OCI-LY7 (cell line): ENCODE data around the gene ENOX1. TPM values are rescaled to one million over a fixed set of nuclear protein-coding genes. Genes with fewer than 3 reads are reported as not detected.

Experiments
- BruUV-seq: library from RNA; stranded (reverse); fragments of 400-500 nt; replicated peaks from 2 replicates; lab custom pipeline; 2021; lab: Mats Ljungman, UMichigan
- CTCF ChIA-PET: fragments of 300-600 bp; sonication (Branson Sonifier 250); formaldehyde crosslinking; loops from one replicate; lab custom pipeline; 2022; ENCODE audit warnings: antibody characterized with exemption; ENCODE audit not compliant: unreplicated experiment; lab: Charles Lee
- POLR2A ChIA-PET: fragments of 300-600 bp; sonication (Branson Sonifier 250); formaldehyde crosslinking; loops from one replicate; lab custom pipeline; 2022; ENCODE audit warnings: antibody characterized with exemption; lab: Charles Lee
- DNase-seq: peaks from one replicate; pipeline ENCODE4 v3.0.0-alpha.2; 2015; ENCODE audit warnings: low spot score
- H2AFZ ChIP-seq: fragments of 200-600 bp; sonication (generic), shearing (Covaris generic); 2 replicates; pipeline ENCODE4 v1.6.1; 2014; ENCODE audit warnings: mild to moderate bottlenecking, antibody characterized with exemption, low read length, moderate library complexity
- H3K27ac ChIP-seq: fragments of 200-600 bp; sonication (generic); 2 replicates; pipeline ENCODE4 v1.5.1; 2014; ENCODE audit warnings: mixed run types, low read depth, mild to moderate bottlenecking, moderate library complexity, low read length, inconsistent platforms; ENCODE audit not compliant: poor library complexity, severe bottlenecking
- H3K36me3 ChIP-seq: fragments of 200-600 bp; sonication (generic); 2 replicates; pipeline ENCODE4 v1.6.1; 2014; ENCODE audit warnings: mild to moderate bottlenecking, antibody characterized with exemption, low read length, moderate library complexity, mixed read lengths; ENCODE audit not compliant: insufficient read depth
- H3K4me1 ChIP-seq: fragments of 200-600 bp; sonication (generic); 2 replicates; pipeline ENCODE4 v1.5.1; 2014; ENCODE audit warnings: mild to moderate bottlenecking, low read length; ENCODE audit not compliant: insufficient read depth, poor library complexity, severe bottlenecking
- H3K4me2 ChIP-seq: fragments of 200-600 bp; sonication (generic); 2 replicates; pipeline ENCODE4 v1.6.1; 2014; ENCODE audit warnings: mild to moderate bottlenecking, low read length
- H3K4me3 ChIP-seq: fragments of 200-600 bp; sonication (generic); 2 replicates; pipeline ENCODE4 v1.5.1; 2014; ENCODE audit warnings: mild to moderate bottlenecking, low read depth, low read length; ENCODE audit not compliant: poor library complexity, severe bottlenecking
- H3K79me2 ChIP-seq: fragments of 200-600 bp; sonication (generic); 2 replicates; pipeline ENCODE4 v1.6.1; 2016; ENCODE audit warnings: low read depth, mild to moderate bottlenecking, low read length, moderate library complexity, mixed read lengths; ENCODE audit not compliant: insufficient read depth
- H3K9me2 ChIP-seq: fragments of 200-600 bp; sonication (generic); 2 replicates; pipeline ENCODE4 v1.6.1; 2016; ENCODE audit warnings: mild to moderate bottlenecking, low read length, mixed read lengths; ENCODE audit not compliant: insufficient read depth
- H3K9me3 ChIP-seq: fragments of 200-600 bp; sonication (generic); 2 replicates; pipeline ENCODE4 v1.6.1; 2014; ENCODE audit warnings: mild to moderate bottlenecking, mixed run types, low read length, mixed read lengths
- H4K20me1 ChIP-seq: fragments of 200-600 bp; sonication (generic); 2 replicates; pipeline ENCODE4 v1.6.1; 2014; ENCODE audit warnings: mild to moderate bottlenecking, antibody characterized with exemption, low read length, moderate library complexity, mixed read lengths; ENCODE audit not compliant: insufficient read depth
- EZH2phosphoT487 ChIP-seq: fragments of 200-600 bp; sonication (generic); IDR thresholded peaks from 2 replicates; pipeline ENCODE4 v1.6.1; 2018; ENCODE audit warnings: low read depth, borderline replicate concordance, mild to moderate bottlenecking, mixed run types, antibody characterized with exemption, low read length, moderate library complexity, mixed read lengths
- intact Hi-C: fragments of 100-400 bp; cut with micrococcal nuclease; formaldehyde crosslinking; loops from one replicate; pipeline ENCODE4 v1.10.0; 2022; ENCODE audit not compliant: unreplicated experiment
- total RNA-seq, 2 experiments: library from RNA; depleted of rRNA in 1 of 2; stranded (reverse); fragments of >200 nt in 1 of 2; shearing (Covaris generic) in 1 of 2; gene quantifications; 2 replicates each; pipeline ENCODE4 v1.2.3, GENCODE V29; 2014 to 2022
- TF ChIP-seq, protein P1 (sequence below): fragments of 200-600 bp; sonication (generic); conservative IDR thresholded peaks from 2 replicates; pipeline ENCODE4 v1.5.1; 2014; ENCODE audit warnings: mild to moderate bottlenecking, antibody characterized with exemption, low read length, moderate library complexity, mixed read lengths

The ENOX1 gene
- total RNA-seq, 2 experiments from 2014 or later = 0.03 TPM; not detected in 1

DNA sequence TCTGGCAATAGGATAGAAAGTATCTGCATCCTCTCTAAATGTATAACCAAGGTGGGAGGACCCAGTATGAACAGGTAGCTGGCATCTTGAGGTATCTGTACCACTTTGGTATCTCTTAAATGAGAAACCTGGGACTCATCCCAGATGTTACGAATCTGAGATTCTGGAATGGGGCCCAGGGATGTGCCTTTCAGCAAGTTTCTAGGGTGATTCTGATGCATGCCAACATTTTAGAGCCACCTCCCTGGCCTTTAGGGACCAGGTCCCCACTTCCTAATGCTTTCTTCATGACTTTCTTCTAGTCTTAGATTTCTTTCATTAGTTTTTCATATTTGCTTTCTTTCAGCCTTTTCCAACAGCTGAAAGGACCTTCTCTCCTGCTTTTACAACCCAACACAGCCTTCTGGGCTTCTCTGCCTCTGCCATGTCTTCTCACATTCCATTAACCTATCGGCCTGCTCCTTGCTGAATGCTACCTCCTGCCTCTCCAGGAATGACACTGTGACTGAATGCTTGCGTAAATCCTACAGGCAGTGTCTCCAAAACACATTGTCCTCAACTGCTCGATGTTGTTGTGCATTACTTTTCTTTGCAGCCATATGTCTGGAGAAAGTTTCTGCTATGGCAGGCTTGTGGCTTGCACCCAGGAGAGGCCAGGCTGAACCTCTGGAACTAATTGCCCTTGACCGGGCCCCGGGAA, 479.4 kb downstream of the ENOX1 start:
- BruUV-seq = no TSS peak
- Histone ChIP-seq H3K4me1 (peaks cover 16% of the 10 kb centered on the region), H3K4me2 (peak overlapping the region; percentile 60), H3K79me2 (no peaks in the 10 kb centered on the region), H3K36me3 (no peaks in the 10 kb centered on the region), H3K4me3 (no peak overlapping the region), H4K20me1 (no peaks in the 10 kb centered on the region), H2AFZ (peak overlapping the region; percentile 54; the same call in 1 of the 2 replicates), H3K27ac (no peak overlapping the region), H3K9me3 (no peaks in the 10 kb centered on the region), H3K9me2 (no peaks in the 10 kb centered on the region)
- intact Hi-C loops = loop anchor here (5.0 kb wide), 1 partner anchor 65 kb away; no protein-coding TSS in a partner anchor
- ChIA-PET POLR2A (interaction anchor here (0.6 kb wide), 1 partner anchor 298 kb away, joined by 7 read pairs; no protein-coding TSS in a partner anchor), CTCF (no interaction called here)
- TF ChIP-seq EZH2phosphoT487 = no peak
- TF ChIP-seq, protein P1, sequence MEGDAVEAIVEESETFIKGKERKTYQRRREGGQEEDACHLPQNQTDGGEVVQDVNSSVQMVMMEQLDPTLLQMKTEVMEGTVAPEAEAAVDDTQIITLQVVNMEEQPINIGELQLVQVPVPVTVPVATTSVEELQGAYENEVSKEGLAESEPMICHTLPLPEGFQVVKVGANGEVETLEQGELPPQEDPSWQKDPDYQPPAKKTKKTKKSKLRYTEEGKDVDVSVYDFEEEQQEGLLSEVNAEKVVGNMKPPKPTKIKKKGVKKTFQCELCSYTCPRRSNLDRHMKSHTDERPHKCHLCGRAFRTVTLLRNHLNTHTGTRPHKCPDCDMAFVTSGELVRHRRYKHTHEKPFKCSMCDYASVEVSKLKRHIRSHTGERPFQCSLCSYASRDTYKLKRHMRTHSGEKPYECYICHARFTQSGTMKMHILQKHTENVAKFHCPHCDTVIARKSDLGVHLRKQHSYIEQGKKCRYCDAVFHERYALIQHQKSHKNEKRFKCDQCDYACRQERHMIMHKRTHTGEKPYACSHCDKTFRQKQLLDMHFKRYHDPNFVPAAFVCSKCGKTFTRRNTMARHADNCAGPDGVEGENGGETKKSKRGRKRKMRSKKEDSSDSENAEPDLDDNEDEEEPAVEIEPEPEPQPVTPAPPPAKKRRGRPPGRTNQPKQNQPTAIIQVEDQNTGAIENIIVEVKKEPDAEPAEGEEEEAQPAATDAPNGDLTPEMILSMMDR = no peak
- no peak for DNase-seq

DNA sequence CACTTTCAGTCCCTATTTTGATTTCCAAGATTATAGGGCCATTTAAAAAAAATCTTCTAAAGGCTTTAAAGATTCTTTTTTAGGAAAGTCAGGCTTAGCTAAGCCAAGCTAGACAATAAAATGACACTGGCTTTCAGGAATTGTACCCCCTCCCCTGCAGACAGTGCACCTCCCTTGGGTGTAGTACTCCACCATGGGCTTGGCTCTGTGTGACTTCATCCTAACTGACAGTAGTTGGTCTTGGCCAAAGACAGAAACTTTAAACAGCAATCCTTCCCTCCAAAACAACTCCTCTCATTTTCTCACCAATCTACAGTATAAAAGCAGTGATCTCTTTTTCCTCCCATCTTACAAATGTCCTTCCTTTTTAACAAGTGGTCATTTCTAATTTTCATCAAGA, 480.4 kb downstream of the ENOX1 start:
- BruUV-seq = no TSS peak
- H3K4me2 ChIP-seq = no peak overlapping the region
- DNase-seq = no peak
- H2AFZ ChIP-seq = no peak overlapping the region
- H3K4me3 ChIP-seq = no peak overlapping the region
- TF ChIP-seq, protein P1 = no peak
- no peak for TF ChIP-seq EZH2phosphoT487
- H3K4me1 ChIP-seq = peaks cover 16% of the 10 kb centered on the region
- H3K9me2 ChIP-seq = no peaks in the 10 kb centered on the region
- ChIA-PET CTCF (no interaction called here), POLR2A (interaction anchor here (0.8 kb wide), 1 partner anchor 194 kb away, joined by 3 read pairs; no protein-coding TSS in a partner anchor)
- no peaks in the 10 kb centered on the region for H3K79me2 ChIP-seq
- intact Hi-C loops = loop anchor here (5.0 kb wide), 1 partner anchor 64 kb away; no protein-coding TSS in a partner anchor
- no peak overlapping the region for H3K27ac ChIP-seq
- no peaks in the 10 kb centered on the region for H3K9me3 ChIP-seq
- H4K20me1 ChIP-seq = no peaks in the 10 kb centered on the region
- no peaks in the 10 kb centered on the region for H3K36me3 ChIP-seq

DNA sequence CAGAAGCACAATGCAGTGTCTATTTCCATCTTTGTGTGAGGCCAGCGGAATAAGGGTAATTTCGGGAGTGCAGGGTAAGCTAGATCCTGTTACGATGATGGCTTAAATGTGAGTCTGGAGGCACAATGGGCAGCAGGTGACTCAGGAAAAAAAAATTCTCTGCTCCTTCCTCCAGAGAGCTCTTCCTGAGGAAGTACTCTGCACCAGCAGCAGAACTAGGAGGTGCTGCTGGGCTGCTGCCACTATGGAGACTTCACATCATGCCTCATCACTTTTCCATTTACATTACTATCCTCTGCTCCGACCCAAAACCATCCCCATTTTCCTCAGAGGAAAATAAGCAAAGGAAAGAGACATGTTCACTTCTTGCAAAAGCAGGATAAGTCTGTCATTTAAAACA, 481.4 kb downstream of the ENOX1 start:
- no peaks in the 10 kb centered on the region for H3K36me3 ChIP-seq
- intact Hi-C loops = loop anchor here (5.0 kb wide), 1 partner anchor 63 kb away; no protein-coding TSS in a partner anchor
- no peaks in the 10 kb centered on the region for H3K79me2 ChIP-seq
- H4K20me1 ChIP-seq = no peaks in the 10 kb centered on the region
- POLR2A ChIA-PET = interaction anchor here (1.0 kb wide), 1 partner anchor 56 kb away, joined by 3 read pairs; no protein-coding TSS in a partner anchor
- no peaks in the 10 kb centered on the region for H3K9me2 ChIP-seq
- no peak for DNase-seq
- H3K27ac ChIP-seq = no peak overlapping the region
- no peak overlapping the region for H3K4me3 ChIP-seq
- CTCF ChIA-PET = no interaction called here
- peaks cover 16% of the 10 kb centered on the region for H3K4me1 ChIP-seq
- BruUV-seq = no TSS peak
- TF ChIP-seq, protein P1 = no peak
- TF ChIP-seq EZH2phosphoT487 = no peak
- H3K4me2 ChIP-seq = no peak overlapping the region
- no peaks in the 10 kb centered on the region for H3K9me3 ChIP-seq
- H2AFZ ChIP-seq = no peak overlapping the region
